Dermis blood vessel endothelial cell (primary cell): Measurements from ENCODE around the gene GAB3. TPM values are rescaled to one million over a fixed set of nuclear protein-coding genes. Genes with fewer than 3 reads are reported as not detected.
A peak's percentile ranks its signal among the peaks of the same experiment; 100 is the strongest.

Experiments
- DNase-seq: peaks from one replicate; pipeline ENCODE4 v3.0.0; 2010
- total RNA-seq: library from RNA; depleted of rRNA; stranded (reverse); fragments of >200 nt; gene quantifications from 2 replicates; pipeline ENCODE4 v1.2.3, GENCODE V29; 2014

The GAB3 gene
- 12.1 and 14.1 TPM in 2 replicates for total RNA-seq

GRCh38 chrX:154750301-154751202 is at the start of gene GAB3:
GAB3 (minus strand) TSS chrX:154751077; CDS start chrX:154751025, 52 bp downstream.
- DNase-seq: peak; percentile 50

GRCh38 chrX:154799556-154800348 is 48.9 kb upstream of the GAB3 start:
- peak; percentile 86 for DNase-seq

GRCh38 chrX:154797006-154797405 is 46.1 kb upstream of the GAB3 start:
- peak; percentile 24 for DNase-seq

- DNase-seq: no peak
Measured at GRCh38 chrX:154795016-154795415, 44.1 kb upstream of the GAB3 start.

- no peak for DNase-seq
Measured at GRCh38 chrX:154793084-154793795, 42.4 kb upstream of the GAB3 start.

- DNase-seq: no peak
Measured at GRCh38 chrX:154791939-154792338, 41.1 kb upstream of the GAB3 start.

GRCh38 chrX:154791467-154791866 is 40.6 kb upstream of the GAB3 start:
- no peak for DNase-seq

- no peak for DNase-seq
Measured at GRCh38 chrX:154785716-154786115, 34.8 kb upstream of the GAB3 start.

- no peak for DNase-seq
Measured at GRCh38 chrX:154784149-154784995, 33.5 kb upstream of the GAB3 start.

- no peak for DNase-seq
Measured at GRCh38 chrX:154780968-154781367, 30.1 kb upstream of the GAB3 start.

- DNase-seq: no peak
Measured at GRCh38 chrX:154779261-154779660, 28.4 kb upstream of the GAB3 start.

GRCh38 chrX:154776753-154777152 is 25.9 kb upstream of the GAB3 start:
- no peak for DNase-seq

- peak; percentile 29 for DNase-seq
Measured at GRCh38 chrX:154775419-154776349, 24.8 kb upstream of the GAB3 start.

- no peak for DNase-seq
Measured at GRCh38 chrX:154774622-154775021, 23.7 kb upstream of the GAB3 start.

GRCh38 chrX:154762537-154763296 is 11.8 kb upstream of the GAB3 start, which contains the start of gene DKC1:
DKC1 (plus strand) TSS chrX:154762864; CDS start chrX:154762966, 102 bp downstream.
- DNase-seq: peak; percentile 96

GRCh38 chrX:154761977-154762536 is 11.2 kb upstream of the GAB3 start:
- peak; percentile 65 for DNase-seq

GRCh38 chrX:154758696-154759095 is 7.8 kb upstream of the GAB3 start:
- DNase-seq: no peak

GRCh38 chrX:154751669-154752271 is 893 bp upstream of the GAB3 start:
- DNase-seq: peak; percentile 19

- peak; percentile 16 for DNase-seq
Measured at GRCh38 chrX:154751203-154751668, 359 bp upstream of the GAB3 start.
